ENCODE measurements around the gene URB1.

GRCh38 chr21:32437729-32438128, 44.9 kb upstream of the URB1 start:
- no peak for TF ChIP-seq EZH2phosphoT487 (IDR thresholded peaks at IDR 0.05; ENCODE audit: borderline replicate concordance, low read depth, low read length)
- TF ChIP-seq CTCF (conservative IDR thresholded peaks at IDR 0.05; ENCODE audit: low read length), result no peak
